Smooth muscle cell (in vitro differentiated cells): ENCODE data around the gene AGTRAP. TPM values are rescaled to one million over a fixed set of nuclear protein-coding genes. Genes with fewer than 3 reads are reported as not detected.

Experiments used
- DNase-seq: peaks from one replicate; lab custom pipeline; 2025; ENCODE audit not compliant: unreplicated experiment; lab: John Stamatoyannopoulos, UW
- H2AFZ ChIP-seq: fragments of 200-600 bp; sonication (generic); 2 replicates; pipeline ENCODE4 v1.6.0; 2016; ENCODE audit warnings: antibody characterized with exemption, low read depth, mild to moderate bottlenecking
- H3F3A ChIP-seq: fragments of 200-600 bp; sonication (generic); 2 replicates; pipeline ENCODE4 v1.6.0; 2017; ENCODE audit warnings: antibody characterized with exemption, low read depth
- H3K27ac ChIP-seq: fragments of 200-600 bp; sonication (generic); 2 replicates; pipeline ENCODE4 v1.5.1; 2016; ENCODE audit warnings: low read depth, mild to moderate bottlenecking
- H3K27me3 ChIP-seq: fragments of 200-600 bp; sonication (generic); 2 replicates; pipeline ENCODE4 v1.6.1; 2016; ENCODE audit warnings: low read depth, mild to moderate bottlenecking
- H3K36me3 ChIP-seq: fragments of 200-600 bp; sonication (generic); 2 replicates; pipeline ENCODE4 v1.5.1; 2016; ENCODE audit warnings: low read depth
- H3K4me1 ChIP-seq: fragments of 200-600 bp; sonication (generic); 2 replicates; pipeline ENCODE4 v1.5.1; 2016; ENCODE audit warnings: low read depth
- H3K4me2 ChIP-seq: fragments of 200-600 bp; sonication (generic); 2 replicates; pipeline ENCODE4 v1.6.0; 2016; ENCODE audit warnings: mild to moderate bottlenecking
- H3K4me3 ChIP-seq: fragments of 200-600 bp; sonication (generic); 2 replicates; pipeline ENCODE4 v1.5.1; 2016; ENCODE audit warnings: mild to moderate bottlenecking
- H3K79me2 ChIP-seq: fragments of 200-600 bp; sonication (generic); 2 replicates; pipeline ENCODE4 v1.6.0; 2016; ENCODE audit warnings: low read depth, mild to moderate bottlenecking
- H3K9ac ChIP-seq: fragments of 200-600 bp; sonication (generic); 2 replicates; pipeline ENCODE4 v1.6.0; 2016; ENCODE audit warnings: low read depth
- H3K9me3 ChIP-seq: fragments of 200-600 bp; sonication (generic); replicated peaks from 2 replicates; pipeline ENCODE4 v1.5.1; 2016; ENCODE audit warnings: low read depth
- H4K20me1 ChIP-seq: fragments of 200-600 bp; sonication (generic); 2 replicates; pipeline ENCODE4 v1.6.0; 2016; ENCODE audit warnings: low read depth
- WGBS: methylation state at CpG from one replicate; pipeline ENCODE4 v1.1.7; 2016; ENCODE audit warnings: low lambda C conversion rate; 5-methylcytosine and 5-hydroxymethylcytosine counted together
- polyA plus RNA-seq: library from polyadenylated mRNA; unstranded; fragments of >200 nt; fragmentation: Nextera tagmentation; extraction: Ambion mirVana; gene quantifications from 2 replicates; pipeline ENCODE4 v1.2.1, GENCODE V29; 2016
- total RNA-seq: library from RNA; depleted of rRNA; stranded (reverse); fragments of >200 nt; gene quantifications from 2 replicates; pipeline ENCODE4 v1.2.3, GENCODE V29; 2014
- TF ChIP-seq, protein P1 (sequence below): fragments of 200-600 bp; sonication (generic); IDR thresholded peaks from 2 replicates; pipeline ENCODE4 v1.5.1; 2017; ENCODE audit warnings: borderline replicate concordance, mild to moderate bottlenecking, antibody characterized with exemption; ENCODE audit not compliant: insufficient read depth, poor library complexity, severe bottlenecking

Gene AGTRAP
- total and polyA plus RNA-seq, 2 experiments from 2014 or later, result 30.9 to 76.8 TPM

DNA sequence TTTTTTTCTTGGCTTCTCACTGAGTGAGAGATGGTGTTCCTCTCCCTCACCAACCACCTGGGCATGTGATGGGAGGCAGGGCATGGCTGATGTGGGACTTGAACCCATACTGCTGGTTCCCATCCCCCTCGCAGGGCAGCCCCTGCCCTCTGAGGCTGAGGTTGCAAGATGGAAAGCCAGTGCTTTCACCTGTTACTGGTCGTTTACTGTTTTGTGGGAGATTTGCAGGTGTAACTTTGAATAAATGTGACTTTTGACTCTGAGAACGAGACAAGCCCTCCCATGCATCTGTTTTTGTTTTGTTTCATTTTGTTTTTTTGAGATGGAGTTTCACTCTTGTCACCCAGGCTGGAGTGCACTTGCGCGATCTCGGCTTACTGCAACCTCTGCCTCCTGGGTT lies 47.6 kb downstream of the AGTRAP start:
- no peak overlapping the region for H3K27ac ChIP-seq
- TF ChIP-seq, protein P1, sequence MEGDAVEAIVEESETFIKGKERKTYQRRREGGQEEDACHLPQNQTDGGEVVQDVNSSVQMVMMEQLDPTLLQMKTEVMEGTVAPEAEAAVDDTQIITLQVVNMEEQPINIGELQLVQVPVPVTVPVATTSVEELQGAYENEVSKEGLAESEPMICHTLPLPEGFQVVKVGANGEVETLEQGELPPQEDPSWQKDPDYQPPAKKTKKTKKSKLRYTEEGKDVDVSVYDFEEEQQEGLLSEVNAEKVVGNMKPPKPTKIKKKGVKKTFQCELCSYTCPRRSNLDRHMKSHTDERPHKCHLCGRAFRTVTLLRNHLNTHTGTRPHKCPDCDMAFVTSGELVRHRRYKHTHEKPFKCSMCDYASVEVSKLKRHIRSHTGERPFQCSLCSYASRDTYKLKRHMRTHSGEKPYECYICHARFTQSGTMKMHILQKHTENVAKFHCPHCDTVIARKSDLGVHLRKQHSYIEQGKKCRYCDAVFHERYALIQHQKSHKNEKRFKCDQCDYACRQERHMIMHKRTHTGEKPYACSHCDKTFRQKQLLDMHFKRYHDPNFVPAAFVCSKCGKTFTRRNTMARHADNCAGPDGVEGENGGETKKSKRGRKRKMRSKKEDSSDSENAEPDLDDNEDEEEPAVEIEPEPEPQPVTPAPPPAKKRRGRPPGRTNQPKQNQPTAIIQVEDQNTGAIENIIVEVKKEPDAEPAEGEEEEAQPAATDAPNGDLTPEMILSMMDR, result no peak
- no peak overlapping the region for H2AFZ ChIP-seq
- no peak overlapping the region for H3K4me2 ChIP-seq
- 89% methylated on average over 6 of the region's 6 CpGs for WGBS
- H3K4me1 ChIP-seq, result peaks cover 10% of the 10 kb centered on the region
- H3F3A ChIP-seq, result no peaks in the 10 kb centered on the region
- no peaks in the 10 kb centered on the region for H3K9me3 ChIP-seq
- no peaks in the 10 kb centered on the region for H3K27me3 ChIP-seq
- H4K20me1 ChIP-seq, result no peaks in the 10 kb centered on the region
- no peaks in the 10 kb centered on the region for H3K79me2 ChIP-seq
- DNase-seq, result no peak
- no peak overlapping the region for H3K4me3 ChIP-seq
- no peak overlapping the region for H3K9ac ChIP-seq
- H3K36me3 ChIP-seq, result no peaks in the 10 kb centered on the region

DNA sequence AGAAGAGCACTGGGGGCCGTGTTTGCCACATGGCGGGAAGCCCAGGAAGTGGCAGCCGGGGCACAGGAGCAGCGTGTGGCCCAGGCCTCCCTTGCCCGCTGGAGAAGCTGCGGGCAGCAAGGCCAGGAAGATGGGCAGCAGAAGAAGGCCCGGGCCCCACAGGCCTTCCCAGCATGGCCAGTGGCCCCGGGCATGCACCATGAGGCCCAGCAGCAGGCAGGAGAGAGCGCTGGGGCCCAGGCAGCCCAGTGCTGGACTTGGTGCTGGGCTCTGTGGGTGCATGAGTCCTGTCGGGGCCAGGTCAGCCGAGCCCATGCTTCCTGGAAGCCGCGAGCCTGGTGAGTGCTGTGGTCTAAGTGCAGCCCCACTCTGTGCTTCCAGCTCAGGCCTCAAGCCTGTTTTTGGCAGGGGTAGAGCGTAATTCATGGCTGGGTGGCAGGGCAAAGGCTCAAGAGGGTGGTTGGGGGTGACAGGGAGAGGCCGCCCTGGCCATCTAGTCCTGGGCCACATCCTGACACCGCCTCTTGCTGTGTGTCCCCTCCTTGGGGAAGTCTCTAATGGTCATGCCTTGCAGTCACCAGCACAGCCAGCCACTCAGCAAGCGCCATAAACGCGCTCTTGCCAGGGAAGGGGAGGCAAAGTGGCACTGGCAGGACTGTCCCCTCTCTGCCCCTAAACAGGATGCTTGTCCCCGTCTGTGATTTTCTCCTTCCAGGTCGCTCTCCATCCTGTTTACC lies 48.5 kb downstream of the AGTRAP start:
- Histone ChIP-seq H3K27ac (no peak overlapping the region), H3K27me3 (no peaks in the 10 kb centered on the region), H3K4me1 (peaks cover 10% of the 10 kb centered on the region), H3F3A (no peaks in the 10 kb centered on the region), H2AFZ (no peak overlapping the region), H3K4me2 (peak overlapping the region; percentile 82), H3K36me3 (no peaks in the 10 kb centered on the region), H3K4me3 (peak overlapping the region; percentile 38), H3K9me3 (no peaks in the 10 kb centered on the region), H3K79me2 (no peaks in the 10 kb centered on the region), H4K20me1 (no peaks in the 10 kb centered on the region), H3K9ac (no peak overlapping the region)
- DNase-seq, result no peak
- WGBS, result 89% methylated on average over 20 of the region's 21 CpGs
- TF ChIP-seq, protein P1, result no peak

DNA sequence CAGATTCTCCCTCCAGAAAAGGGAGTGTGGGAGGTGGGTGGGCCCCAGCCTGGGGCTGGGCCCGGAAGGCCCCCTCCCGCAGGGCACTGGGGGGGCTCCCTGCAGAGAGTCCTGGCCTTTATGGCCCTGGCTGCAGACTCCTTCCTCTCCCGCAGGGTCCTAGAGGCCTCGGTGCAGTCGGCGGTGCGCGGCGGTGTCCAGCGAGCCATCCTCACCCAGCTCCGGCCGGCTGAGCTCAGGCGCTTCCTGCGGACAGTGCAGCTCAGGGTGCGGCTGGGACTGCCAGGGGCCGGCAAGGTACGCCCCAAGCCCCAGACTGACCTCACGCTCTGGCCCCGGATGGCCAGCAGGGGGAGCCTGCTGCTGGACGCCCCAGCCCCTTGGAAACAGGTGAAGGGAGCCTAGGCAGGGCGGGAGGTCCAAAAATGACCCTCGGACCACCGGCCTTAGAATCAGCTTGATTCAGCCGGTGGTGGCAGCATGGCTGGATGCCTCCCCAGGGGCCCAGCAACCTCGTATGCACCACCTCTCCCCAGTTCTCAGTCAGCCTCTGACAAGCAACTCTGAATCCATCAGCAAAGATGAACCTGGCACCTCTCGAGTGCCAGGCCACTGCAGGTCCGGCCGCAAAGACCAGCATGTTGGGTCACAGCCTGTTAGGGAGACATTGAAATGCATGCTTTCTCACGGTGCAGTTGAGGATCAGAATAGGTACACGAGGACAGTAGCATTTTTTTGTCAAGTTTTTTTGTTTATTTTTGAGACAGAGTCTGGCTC lies 49.2 kb downstream of the AGTRAP start:
- DNase-seq, result no peak
- WGBS, result 18% methylated on average over 30 of the region's 30 CpGs
- Histone ChIP-seq H3K9me3 (no peaks in the 10 kb centered on the region), H3K9ac (no peak overlapping the region), H3K27me3 (no peaks in the 10 kb centered on the region), H3F3A (no peaks in the 10 kb centered on the region), H3K36me3 (no peaks in the 10 kb centered on the region), H3K4me1 (peaks cover 10% of the 10 kb centered on the region), H2AFZ (no peak overlapping the region), H3K79me2 (no peaks in the 10 kb centered on the region), H3K4me2 (peak overlapping the region; percentile 82), H4K20me1 (no peaks in the 10 kb centered on the region), H3K27ac (no peak overlapping the region), H3K4me3 (peak overlapping the region; percentile 38)
- TF ChIP-seq, protein P1, result peak; percentile 90
